ENCODE measurements around the gene STK32B. TPM values are rescaled to one million over a fixed set of nuclear protein-coding genes. Genes with fewer than 3 reads are reported as not detected.

Gene STK32B
- total and polyA plus RNA-seq, 8 donors = 0.61 to 5.5 (median 3.1) TPM

- Histone ChIP-seq H3K4me1 (peaks cover 0 to 15% (median 2%) of the 10 kb centered on the region in 4 donors), H3K27me3 (no peaks in the 10 kb centered on the region), H3K4me3 (no peak overlapping the region), H3K9me3 (no peaks in the 10 kb centered on the region), H3K27ac (no peak overlapping the region), H3K36me3 (no peaks in the 10 kb centered on the region)
- intact Hi-C loops (cut with DNase I; ENCODE audit: low total_unique reads) = no loop called here
- 80 to 95% (median 88%) methylated on average over 2 of the region's 2 CpGs for WGBS, 5 donors
- TF ChIP-seq POLR2A (IDR thresholded peaks at IDR 0.05) (no peak), CTCF (IDR thresholded peaks at IDR 0.05) (no peak), EP300 (IDR thresholded peaks at IDR 0.05) (no peak), POLR2AphosphoS5 (IDR thresholded peaks at IDR 0.05) (no peak)
- DNase-seq = no peak
These were observed 73.6 kb downstream of the STK32B start for GRCh38 chr4:5124876-5125275.

- 63 to 77% (median 73%) methylated on average over 5 of the region's 5 CpGs for WGBS, 5 donors
- Histone ChIP-seq H3K4me3 (no peak overlapping the region), H3K27ac (no peak overlapping the region), H3K4me1 (peaks cover 0 to 15% (median 2%) of the 10 kb centered on the region in 4 donors), H3K27me3 (no peaks in the 10 kb centered on the region), H3K36me3 (no peaks in the 10 kb centered on the region), H3K9me3 (no peaks in the 10 kb centered on the region)
- DNase-seq = peak in 1 of 2 donors; percentile 27
- TF ChIP-seq POLR2A (IDR thresholded peaks at IDR 0.05) = no peak
- TF ChIP-seq POLR2AphosphoS5 (IDR thresholded peaks at IDR 0.05) = no peak
- no peak for TF ChIP-seq CTCF (IDR thresholded peaks at IDR 0.05)
- TF ChIP-seq EP300 (IDR thresholded peaks at IDR 0.05) = no peak
- intact Hi-C loops (cut with DNase I; ENCODE audit: low total_unique reads) = no loop called here
These were observed 74.0 kb downstream of the STK32B start for GRCh38 chr4:5125321-5125720.

- H3K9me3 ChIP-seq = peaks cover 0 to 3% (median under 1%) of the 10 kb centered on the region in 4 donors
- H3K27me3 ChIP-seq = no peaks in the 10 kb centered on the region
- intact Hi-C loops (cut with DNase I; ENCODE audit: low total_unique reads) = no loop called here
- peaks cover 0 to 15% (median 2%) of the 10 kb centered on the region in 4 donors for H3K4me1 ChIP-seq
- H3K27ac ChIP-seq = no peak overlapping the region
- no peaks in the 10 kb centered on the region for H3K36me3 ChIP-seq
- H3K4me3 ChIP-seq = no peak overlapping the region
- no peak for DNase-seq
- TF ChIP-seq POLR2A (IDR thresholded peaks at IDR 0.05) (no peak), POLR2AphosphoS5 (IDR thresholded peaks at IDR 0.05) (no peak), EP300 (IDR thresholded peaks at IDR 0.05) (no peak), CTCF (IDR thresholded peaks at IDR 0.05) (no peak)
- 64 to 88% (median 74%) methylated on average over 5 of the region's 5 CpGs for WGBS, 5 donors
These were observed 75.0 kb downstream of the STK32B start for GRCh38 chr4:5126231-5126630.

- intact Hi-C loops (cut with DNase I; ENCODE audit: low total_unique reads) = no loop called here
- WGBS, 5 donors = 21 to 41% (median 28%) methylated on average over 5 of the region's 5 CpGs
- DNase-seq = no peak
- Histone ChIP-seq H3K27ac (no peak overlapping the region), H3K4me3 (no peak overlapping the region), H3K4me1 (peaks cover 0 to 15% (median 2%) of the 10 kb centered on the region in 4 donors), H3K9me3 (peaks cover 0 to 9% (median 3%) of the 10 kb centered on the region in 4 donors), H3K27me3 (no peaks in the 10 kb centered on the region), H3K36me3 (no peaks in the 10 kb centered on the region)
- no peak for TF ChIP-seq POLR2A (IDR thresholded peaks at IDR 0.05)
- TF ChIP-seq EP300 (IDR thresholded peaks at IDR 0.05) = no peak
- TF ChIP-seq POLR2AphosphoS5 (IDR thresholded peaks at IDR 0.05) = no peak
- no peak for TF ChIP-seq CTCF (IDR thresholded peaks at IDR 0.05)
These were observed 75.6 kb downstream of the STK32B start for GRCh38 chr4:5126857-5127256.

Data from stomach (tissue), 9 donors.